NCI-H2107 treated with DMSO at 0.1 percent for 48 hours (cell line): ENCODE results near the gene MT4.

Experiments used
- DNase-seq: peaks from one replicate; lab custom pipeline; 2025; ENCODE audit not compliant: unreplicated experiment; lab: John Stamatoyannopoulos, UW

Gene MT4

GRCh38 chr16:56618138-56618537, 53.3 kb downstream of the MT4 start:
- DNase-seq = no peak
